Measurements from ENCODE around the gene ZKSCAN1.

The ZKSCAN1 gene

GRCh38 chr7:100061518-100062193 lies 46.3 kb downstream of the ZKSCAN1 start:
- no peak overlapping the region for H3K4me3 ChIP-seq (ENCODE audit: low read length)
- no peak for TF ChIP-seq CTCF (conservative IDR thresholded peaks at IDR 0.05; ENCODE audit: low read depth, low read length)
- no peak for DNase-seq (ENCODE audit: low read depth)

DNA sequence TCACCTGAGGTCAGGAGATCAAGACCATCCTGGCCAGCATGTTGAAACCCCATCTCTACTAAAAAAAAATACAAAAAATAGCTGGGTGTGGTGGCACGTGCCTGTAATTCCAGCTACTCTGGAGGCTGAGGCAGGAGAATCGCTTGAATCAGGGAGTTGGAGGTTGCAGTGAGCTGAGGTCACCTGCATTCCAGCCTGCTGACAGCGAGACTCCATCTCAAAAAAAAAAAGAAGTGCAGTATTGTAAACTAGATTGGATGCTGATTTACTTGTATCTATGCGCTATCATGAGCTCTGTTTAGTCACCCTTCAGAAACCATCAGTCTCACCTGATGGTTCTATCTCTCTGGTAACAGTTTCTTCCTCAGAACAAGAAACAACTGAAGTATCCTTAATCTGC lies 48.0 kb downstream of the ZKSCAN1 start:
- no peak for TF ChIP-seq CTCF (conservative IDR thresholded peaks at IDR 0.05; ENCODE audit: low read depth, low read length)
- H3K4me3 ChIP-seq (ENCODE audit: low read length): no peak overlapping the region
- no peak for DNase-seq (ENCODE audit: low read depth)

DNA sequence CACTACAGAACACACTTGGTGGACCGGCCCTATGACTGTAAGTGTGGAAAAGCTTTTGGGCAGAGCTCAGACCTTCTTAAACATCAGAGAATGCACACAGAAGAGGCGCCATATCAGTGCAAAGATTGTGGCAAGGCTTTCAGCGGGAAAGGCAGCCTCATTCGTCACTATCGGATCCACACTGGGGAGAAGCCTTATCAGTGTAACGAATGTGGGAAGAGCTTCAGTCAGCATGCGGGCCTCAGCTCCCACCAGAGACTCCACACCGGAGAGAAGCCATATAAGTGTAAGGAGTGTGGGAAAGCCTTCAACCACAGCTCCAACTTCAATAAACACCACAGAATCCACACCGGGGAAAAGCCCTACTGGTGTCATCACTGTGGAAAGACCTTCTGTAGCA lies 48.8 kb downstream of the ZKSCAN1 start:
- TF ChIP-seq CTCF (conservative IDR thresholded peaks at IDR 0.05; ENCODE audit: low read depth, low read length): no peak
- DNase-seq (ENCODE audit: low read depth): no peak
- H3K4me3 ChIP-seq (ENCODE audit: low read length): no peak overlapping the region

- no peak for DNase-seq (ENCODE audit: low read depth)
- no peak for TF ChIP-seq CTCF (conservative IDR thresholded peaks at IDR 0.05; ENCODE audit: low read depth, low read length)
- H3K4me3 ChIP-seq (ENCODE audit: low read length): no peak overlapping the region
These were observed 50.2 kb downstream of the ZKSCAN1 start for GRCh38 chr7:100065452-100066186.

DNA sequence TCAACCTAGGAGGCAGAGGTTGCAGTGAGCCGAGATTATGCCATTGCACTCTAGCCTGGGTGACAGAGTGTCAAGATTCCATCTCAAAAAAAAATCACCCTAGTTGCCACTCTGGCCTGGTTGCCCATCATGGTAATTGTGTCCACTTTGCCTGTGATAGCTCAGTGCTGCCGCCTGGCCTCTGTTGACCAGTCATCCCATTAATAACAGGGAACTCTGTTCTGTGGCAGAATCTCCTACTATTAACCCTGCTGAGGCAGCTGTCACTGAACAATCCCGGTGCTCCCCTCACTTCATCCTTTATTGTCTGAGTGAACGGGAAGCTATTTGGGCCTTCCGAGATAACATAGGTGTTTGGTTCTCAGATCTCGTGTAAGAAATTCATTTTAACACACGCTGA lies 51.6 kb downstream of the ZKSCAN1 start:
- H3K4me3 ChIP-seq (ENCODE audit: low read length): no peak overlapping the region
- no peak for TF ChIP-seq CTCF (conservative IDR thresholded peaks at IDR 0.05; ENCODE audit: low read depth, low read length)
- DNase-seq (ENCODE audit: low read depth): no peak

DNA sequence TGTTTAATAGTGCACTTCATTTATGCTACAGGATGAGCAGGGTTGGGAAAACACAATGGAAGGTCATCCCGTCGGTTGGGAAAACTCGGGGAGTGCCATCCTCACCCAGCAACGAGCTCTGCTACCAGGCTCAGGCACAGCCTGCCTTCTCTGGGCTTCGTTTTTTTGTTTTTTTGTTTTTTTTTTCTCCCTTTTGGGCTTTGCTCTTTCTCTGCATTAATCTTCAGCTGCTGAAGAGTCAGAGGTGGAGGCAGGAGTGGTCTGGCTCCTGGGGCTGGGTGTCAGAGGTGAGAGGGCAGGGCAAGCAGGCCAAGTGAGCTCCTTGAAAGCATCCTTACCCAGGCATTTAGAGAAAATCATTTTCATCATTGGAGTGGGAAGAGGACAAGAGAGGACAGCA lies 54.6 kb downstream of the ZKSCAN1 start:
- no peak for TF ChIP-seq CTCF (conservative IDR thresholded peaks at IDR 0.05; ENCODE audit: low read depth, low read length)
- no peak for DNase-seq (ENCODE audit: low read depth)
- no peak overlapping the region for H3K4me3 ChIP-seq (ENCODE audit: low read length)
